Right ventricle myocardium inferior (tissue), 1 donor: Measurements from ENCODE around the gene CLPTM1L. TPM values are rescaled to one million over a fixed set of nuclear protein-coding genes. Genes with fewer than 3 reads are reported as not detected.
"Not testable (repeated sequence)": the region's sequence is repeated elsewhere in the genome, so short reads cannot be mapped to it uniquely, and the experiment has no call there.

Source experiments
- ATAC-seq: fragments of 200-7000 bp; cut with Tn5 transposase; one replicate; pipeline ENCODE4 v1.9.1; 2020; ENCODE audit warnings: mild to moderate bottlenecking, moderate library complexity
- DNase-seq: peaks from one replicate; pipeline ENCODE4 v3.0.0; 2021; ENCODE audit errors: missing footprints
- intact Hi-C: fragments of 100-400 bp; cut with DNase I; formaldehyde crosslinking; loops from one replicate; pipeline ENCODE4 v1.11.0; 2022
- total RNA-seq: library from RNA; stranded (reverse); fragmentation: NEBNext Ultra II Directional; extraction: Animal tissue kit (Norgen Biotek cat#: 25700); gene quantifications from one replicate; pipeline ENCODE4 v1.2.1, GENCODE V29; 2021
- donor health status: DM: no; HTN: yes; CAD: no; lungs with severe emphysema.

CLPTM1L gene
- total RNA-seq, 1 donor from 2014 or later = 33.3 TPM

DNA sequence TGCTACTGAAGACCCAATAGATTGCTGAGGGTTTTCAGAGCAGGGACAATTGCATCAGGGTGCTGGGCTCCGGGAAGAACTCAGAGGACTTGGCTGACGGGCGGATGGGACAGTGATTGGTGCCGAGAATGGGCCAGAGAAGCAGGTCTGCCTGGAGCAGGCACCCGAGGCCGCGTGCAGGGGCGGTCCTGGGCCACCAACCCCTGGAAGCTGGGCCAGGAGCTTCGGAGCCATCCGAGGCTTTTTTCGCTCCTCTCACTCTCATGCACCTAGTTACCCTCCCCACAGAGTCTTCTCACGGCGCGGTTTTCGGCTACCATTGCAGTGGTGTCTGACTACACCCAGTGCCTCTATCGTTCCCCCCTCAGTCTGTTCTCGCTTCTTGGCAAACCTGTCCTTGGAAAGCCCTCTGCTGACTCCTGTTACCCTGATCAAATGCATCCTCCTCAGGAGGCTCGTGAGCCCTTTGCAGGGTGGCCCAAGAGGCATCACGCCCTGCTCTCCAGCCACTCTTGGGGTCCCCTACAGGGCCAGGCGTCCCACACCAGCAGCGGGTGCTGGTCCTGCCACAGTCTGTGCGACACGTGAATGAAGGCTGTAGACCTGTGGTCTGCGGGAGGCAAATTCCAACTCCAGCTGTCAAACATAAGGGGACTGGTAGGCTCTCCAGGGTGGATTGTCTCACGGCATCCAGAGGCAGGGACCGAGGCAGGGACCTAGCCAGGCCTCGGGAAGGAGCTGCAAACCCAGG lies 1.2 kb upstream of the CLPTM1L start:
- intact Hi-C loops = loop anchor here (10.0 kb wide), 1 partner anchor 351 kb away; no protein-coding TSS in a partner anchor
- ATAC-seq (no peak), DNase-seq (no peak)

DNA sequence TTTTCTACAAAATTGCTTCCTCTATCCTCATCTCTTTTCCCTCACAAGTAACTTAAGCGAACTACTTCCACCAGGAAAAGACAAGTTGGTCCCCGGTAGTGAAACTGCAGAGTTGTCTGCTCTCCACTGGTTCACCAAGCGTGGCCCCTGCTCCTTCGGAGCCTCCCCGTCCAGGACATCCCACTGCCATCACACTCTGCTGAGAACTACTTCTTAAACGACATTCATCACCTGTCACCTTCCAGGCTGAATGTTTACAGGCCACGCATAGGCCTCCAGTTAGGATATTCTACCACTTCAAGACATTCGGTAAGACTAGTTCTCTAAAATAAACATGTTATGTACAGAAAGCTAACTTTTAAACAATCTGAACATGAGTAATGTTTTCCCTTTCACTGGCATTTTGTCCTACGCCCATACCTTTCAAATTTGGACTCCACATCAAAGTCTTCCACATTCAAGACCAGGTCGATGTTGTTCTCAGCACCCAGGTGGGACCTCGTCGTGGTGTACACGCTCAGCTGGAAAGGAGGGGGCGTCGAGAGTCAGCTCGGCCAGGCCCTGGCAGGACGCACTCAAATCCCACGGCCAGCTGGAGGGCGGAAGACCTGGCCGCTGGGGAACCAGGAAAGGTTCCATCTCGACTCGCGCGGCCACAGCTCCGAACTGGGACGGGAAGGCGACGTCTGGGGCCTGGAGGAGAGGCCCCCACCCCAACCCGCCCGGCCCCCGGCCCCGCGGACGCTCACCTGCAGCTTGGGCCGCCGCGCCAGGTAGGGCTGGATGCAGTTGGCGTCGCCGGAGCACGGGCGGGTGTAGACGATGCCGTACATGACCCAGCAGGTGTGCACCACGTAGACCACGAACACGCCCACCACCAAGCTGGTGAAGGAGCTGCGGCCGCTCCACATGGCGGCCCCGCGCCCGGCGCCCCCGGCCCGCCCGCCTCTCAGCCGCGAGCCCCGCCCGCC lies 683 bp downstream of the CLPTM1L start:
- no peak for ATAC-seq
- intact Hi-C loops = loop anchor here (10.0 kb wide), 1 partner anchor 349 kb away; no protein-coding TSS in a partner anchor
- peak; percentile 74 for DNase-seq

DNA sequence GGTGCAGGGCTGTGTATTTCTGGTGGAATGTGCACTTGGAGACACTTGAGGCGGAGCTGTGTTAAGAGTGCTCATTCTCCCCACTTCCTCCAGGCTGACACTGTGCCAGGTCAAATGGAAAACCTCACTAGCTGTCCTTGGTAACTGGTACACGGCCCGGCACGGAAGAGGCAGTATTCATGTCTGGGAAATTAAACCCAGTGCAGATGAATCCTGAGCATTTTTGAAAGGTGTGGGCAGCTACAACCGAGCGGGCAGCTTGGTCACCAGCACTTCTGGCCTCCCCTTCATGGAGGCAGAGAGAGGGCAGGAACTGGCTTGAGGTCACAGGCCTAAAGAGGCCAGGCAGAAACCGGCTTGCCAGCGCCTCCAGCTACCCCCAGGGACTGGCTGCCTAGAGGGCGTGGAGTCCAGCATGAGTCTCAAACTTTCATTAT lies 1.6 kb downstream of the CLPTM1L start:
- DNase-seq (peak; percentile 45), ATAC-seq (no peak)
- intact Hi-C loops = loop anchor here (10.0 kb wide), 1 partner anchor 349 kb away; no protein-coding TSS in a partner anchor

DNA sequence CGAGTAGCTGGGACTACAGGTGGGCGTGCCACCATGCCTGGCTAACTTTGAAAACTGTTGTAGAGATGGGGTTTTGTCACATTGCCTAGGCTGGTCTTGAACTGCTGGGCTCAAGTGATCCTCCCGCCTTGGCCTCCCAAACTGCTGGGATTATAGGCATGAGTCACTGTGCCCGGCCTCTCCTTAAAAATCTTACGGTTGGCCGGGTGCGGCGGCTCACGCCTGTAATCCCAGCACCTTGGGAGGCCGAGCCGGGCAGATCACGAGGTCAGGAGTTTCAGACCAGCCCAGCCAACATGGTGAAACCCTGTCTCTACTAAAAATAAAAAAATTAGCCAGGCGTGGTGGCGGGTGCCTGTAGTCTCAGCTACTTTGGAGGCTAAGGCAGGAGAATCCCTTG lies 2.2 kb downstream of the CLPTM1L start:
- intact Hi-C loops = loop anchor here (10.0 kb wide), 1 partner anchor 348 kb away; no protein-coding TSS in a partner anchor
- not testable (repeated sequence) for DNase-seq, ATAC-seq

- intact Hi-C loops = loop anchor here (10.0 kb wide), 1 partner anchor 347 kb away; no protein-coding TSS in a partner anchor
- ATAC-seq (no peak), DNase-seq (no peak)
Observed at GRCh38 chr5:1342268-1342667, 2.6 kb downstream of the CLPTM1L start.

GRCh38 chr5:1341863-1342262 lies 3.0 kb downstream of the CLPTM1L start:
- DNase-seq = no peak
- intact Hi-C loops = loop anchor here (10.0 kb wide), 1 partner anchor 347 kb away; no protein-coding TSS in a partner anchor
- ATAC-seq = no peak

DNA sequence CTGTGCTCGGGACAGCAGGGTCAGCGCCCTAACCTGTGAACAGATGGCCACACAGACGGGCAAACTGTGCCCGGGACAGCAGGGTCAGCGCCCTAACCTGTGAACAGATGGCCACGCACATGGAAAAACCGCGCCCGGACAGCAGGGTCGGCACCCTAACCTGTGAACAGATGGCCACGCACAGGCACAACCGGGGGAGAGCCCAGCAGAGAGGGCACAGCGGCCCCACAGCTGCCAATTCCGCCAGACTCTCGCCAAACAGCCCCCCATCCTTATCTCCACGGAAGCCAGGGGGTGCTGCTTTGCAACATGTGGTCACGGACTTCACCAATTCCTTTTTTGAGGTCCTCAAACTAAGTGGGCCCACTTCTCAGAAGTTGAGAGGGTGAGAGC lies 5.1 kb downstream of the CLPTM1L start:
- intact Hi-C loops = loop anchor here (10.0 kb wide), 1 partner anchor 345 kb away; no protein-coding TSS in a partner anchor
- not testable (repeated sequence) for ATAC-seq, DNase-seq

- ATAC-seq, DNase-seq, intact Hi-C loops: not testable (repeated sequence)
Observed at GRCh38 chr5:1339139-1339817, 5.6 kb downstream of the CLPTM1L start.

DNA sequence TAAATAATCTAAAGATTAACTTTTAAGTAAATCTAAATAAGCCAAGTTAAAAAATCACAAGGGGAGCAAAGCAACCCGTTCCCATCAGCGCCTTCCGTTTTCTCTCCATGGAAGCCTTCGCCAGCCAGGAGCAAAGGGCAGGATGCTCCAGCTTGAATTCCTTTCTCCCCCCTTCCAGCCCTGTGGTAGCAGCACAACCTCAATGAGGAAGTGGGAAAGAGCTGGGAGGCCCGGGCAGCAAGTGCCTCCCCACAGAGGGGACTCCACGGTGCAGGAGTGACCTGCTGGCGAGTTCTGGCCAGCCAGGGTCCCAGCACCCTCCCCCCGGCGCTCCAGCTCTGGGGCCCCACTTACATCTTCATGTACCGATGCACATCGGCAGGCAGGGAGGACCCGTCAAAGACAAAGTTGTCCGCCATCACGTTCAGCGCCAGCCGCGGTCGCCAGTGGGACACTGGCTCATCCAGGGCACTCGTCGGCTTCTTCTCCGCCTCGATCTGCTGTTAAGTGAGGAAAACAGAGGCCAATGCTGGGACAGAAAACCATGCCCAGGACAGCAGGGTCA lies 6.3 kb downstream of the CLPTM1L start:
- ATAC-seq (no peak), DNase-seq (no peak)
- intact Hi-C loops = no loop called here

GRCh38 chr5:1338196-1338490 lies 6.8 kb downstream of the CLPTM1L start:
- no peak for DNase-seq
- no peak for ATAC-seq

DNA sequence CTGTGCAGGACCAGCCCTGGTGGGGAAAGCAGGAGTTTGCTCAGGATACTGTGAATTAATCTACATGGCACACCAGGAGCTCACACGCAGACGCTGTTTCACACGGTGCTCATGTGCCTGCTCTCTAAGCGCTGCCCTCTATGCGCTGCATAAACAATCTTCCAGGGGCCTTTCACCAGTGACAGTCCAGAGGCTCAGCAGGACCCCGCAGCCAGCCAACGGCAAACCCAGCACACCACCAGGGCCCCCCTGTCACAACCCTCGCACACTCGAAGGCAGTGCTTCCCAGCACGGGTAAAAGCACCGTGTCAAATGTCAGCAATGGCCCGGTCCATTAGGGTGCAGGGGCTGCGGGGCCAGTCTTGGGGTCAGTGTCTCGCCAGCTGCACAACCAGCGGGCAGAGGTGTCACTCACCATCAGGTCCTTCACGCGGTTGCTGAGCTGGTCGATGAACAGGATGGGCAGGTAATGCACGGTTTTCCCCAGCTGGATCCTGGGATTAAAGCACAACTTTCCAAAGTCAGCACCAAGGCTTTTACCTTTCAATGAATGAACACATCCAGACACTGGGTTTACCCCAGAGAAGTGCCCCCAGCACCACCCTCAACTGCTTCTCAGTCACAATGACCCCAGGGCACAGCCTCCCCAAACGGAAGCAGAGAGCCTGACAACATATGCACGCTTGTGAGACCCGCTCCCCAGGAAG lies 7.3 kb downstream of the CLPTM1L start:
- ATAC-seq (no peak), DNase-seq (no peak)
- intact Hi-C loops = no loop called here

More at GRCh38 chr5:1338196-1338490, 6.8 kb downstream of the CLPTM1L start:
- intact Hi-C loops = no loop called here

DNA sequence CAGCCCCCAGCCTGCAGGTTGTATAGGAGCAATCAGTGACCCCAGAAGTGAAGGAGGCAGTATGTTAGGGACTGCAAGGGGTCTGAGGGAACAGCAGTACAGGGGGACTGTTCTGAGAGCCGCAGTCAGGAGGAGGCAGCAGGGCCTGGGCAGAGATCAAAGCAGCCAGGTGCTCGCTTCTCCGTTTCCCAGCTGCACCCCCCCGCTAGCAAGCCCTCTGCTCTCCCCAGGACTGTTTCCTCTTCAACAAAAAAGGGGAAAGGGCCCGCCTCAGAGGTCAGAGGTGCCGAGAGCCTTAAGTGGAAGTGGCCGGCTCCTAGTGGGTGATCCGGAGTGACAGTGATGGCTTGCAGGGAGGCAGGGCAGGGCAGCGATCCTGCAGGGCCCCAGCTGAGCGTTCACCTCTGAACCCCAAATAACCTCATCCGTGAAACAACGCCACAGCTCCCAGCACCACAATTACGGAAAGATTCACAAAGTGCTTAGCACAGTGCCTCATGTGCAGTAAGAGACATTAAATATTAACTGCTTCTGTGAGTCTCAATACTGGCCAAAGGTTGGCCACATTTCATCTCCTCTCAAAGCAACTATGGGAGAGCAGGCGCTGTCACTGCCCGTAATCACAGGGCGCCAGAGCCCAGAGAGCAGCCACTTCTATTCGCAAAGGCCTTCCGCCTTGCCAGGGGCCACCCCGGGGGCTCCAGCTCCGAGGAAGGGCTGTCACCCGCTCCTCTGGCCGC lies 8.0 kb downstream of the CLPTM1L start:
- intact Hi-C loops = no loop called here
- DNase-seq (no peak), ATAC-seq (no peak)

DNA sequence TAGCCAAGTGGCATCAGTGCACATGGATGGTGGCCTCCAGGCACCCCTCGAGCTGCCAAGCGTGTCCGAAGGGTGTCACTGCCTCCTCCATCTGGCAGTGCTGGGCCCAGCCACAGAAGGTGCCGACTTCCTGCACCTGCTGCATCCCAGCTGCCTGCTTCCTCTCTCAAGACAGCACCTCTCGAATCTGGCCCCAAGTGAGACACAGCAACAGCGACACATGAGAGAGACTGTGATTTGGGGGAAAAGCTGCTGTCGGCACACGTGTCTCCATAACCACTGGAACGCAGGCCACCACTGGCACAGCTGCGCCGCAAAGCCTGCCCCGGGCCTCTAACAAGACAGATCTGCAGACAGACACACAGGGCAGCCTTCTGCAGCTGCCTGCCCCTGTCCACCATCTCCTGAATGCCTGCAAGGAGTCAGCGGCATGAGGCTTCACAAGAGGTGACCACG lies 8.8 kb downstream of the CLPTM1L start:
- ATAC-seq (no peak), DNase-seq (no peak)
- intact Hi-C loops = no loop called here

DNA sequence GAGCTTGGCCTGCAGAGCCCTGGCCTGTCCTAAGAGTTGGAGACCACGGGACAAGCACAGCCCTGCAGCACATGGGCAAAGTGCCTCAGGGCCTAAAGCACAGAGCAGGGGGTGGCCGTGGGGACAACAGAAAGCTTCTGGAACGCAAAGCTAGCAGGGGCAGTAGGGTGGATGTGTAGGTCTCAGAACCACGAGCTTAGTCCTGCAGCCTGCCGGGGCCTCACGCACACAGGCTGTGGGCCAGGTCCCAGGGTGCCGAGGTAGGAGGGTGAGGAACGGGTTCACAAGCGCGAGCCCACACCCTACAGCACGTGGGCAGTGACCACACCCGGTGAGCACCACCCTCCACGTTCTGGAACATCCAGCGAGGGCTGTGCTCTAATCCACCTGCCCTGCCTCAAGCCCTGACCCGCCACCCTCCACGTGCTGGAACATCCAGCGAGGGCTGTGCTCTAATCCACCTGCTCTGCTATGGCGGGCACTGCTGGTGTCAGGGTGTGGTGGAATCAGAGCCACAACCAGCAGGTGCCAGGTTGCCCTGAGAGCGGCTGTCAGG lies 9.3 kb downstream of the CLPTM1L start:
- DNase-seq (peak; percentile 16), ATAC-seq (no peak)
- intact Hi-C loops = no loop called here

- no peak for DNase-seq
- ATAC-seq = no peak
- intact Hi-C loops = no loop called here
Observed at GRCh38 chr5:1334831-1335539, 9.9 kb downstream of the CLPTM1L start.

DNA sequence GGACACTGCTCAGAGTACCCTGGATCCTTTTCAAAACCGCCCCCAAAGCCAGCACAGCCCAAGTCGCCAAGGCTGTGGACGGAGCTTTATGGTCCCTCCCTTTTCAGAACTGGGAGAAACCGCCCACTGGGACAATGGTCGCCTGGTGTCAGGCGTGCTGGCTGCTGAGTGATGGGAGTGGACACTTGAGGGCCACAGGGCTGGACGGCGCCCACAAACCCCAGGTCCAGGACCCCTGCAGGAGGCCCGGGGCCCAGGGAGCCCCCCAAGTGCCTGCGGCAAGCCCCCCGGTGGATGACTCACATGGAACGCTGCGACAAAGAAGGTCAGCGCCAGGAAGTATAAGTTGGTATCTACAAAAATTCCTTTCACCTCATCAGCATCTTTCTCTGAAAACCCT lies 10.9 kb downstream of the CLPTM1L start:
- DNase-seq (no peak), ATAC-seq (no peak)
- intact Hi-C loops = no loop called here
